ENCODE data around the gene ANAPC13.
A peak's percentile ranks its signal among the peaks of the same experiment; 100 is the strongest.

Gene ANAPC13

DNA sequence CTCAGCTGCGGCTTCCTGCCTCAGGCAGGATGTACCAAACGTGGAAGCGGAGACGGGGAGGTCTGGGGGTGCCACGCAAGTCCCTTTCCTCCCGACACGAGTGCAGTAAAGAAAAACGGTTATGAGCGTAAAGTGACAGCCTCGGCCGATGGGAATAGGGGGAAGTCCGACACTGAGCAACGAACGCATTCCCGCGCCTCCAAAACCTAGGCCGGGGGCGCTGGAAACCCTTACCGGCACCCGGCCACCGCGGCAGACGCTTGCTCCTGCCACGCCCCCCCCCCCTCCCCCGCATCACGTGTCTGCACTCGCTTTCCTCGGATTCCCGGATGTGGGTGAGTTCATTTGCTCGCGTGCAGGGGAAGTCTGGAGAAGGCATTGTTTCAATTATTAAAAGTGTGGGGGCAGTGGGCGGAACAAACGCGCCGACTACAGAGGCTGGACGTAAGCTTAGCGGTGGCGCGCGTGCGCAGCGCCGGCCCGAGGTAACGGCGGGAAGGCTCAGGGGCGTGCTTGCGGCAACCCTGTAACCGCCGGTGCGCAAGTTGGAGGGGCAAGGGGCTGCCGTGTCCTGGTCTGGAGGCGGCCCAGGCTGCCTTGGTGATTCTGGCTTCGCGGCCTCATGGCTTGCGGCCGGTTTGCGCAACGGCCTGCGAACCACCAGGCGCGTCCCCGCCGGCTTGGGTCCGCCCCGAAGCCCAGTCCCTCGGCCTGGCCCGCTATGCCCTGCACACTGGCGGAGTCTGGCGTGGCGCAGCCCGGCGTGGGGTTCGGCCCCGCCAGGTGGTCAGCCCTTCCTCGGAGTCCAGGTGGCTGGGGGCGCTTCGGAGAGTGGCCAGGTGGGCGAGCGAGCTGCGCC is at the start of gene ANAPC13, which contains the start of gene CEP63 (continued):
- TF ChIP-seq TRIM28 (IDR thresholded peaks at IDR 0.05; ENCODE audit: borderline replicate concordance, low read length) (0 out of 2 replicates have a peak, but pooled peaks have one; percentile 37), ZNF549 (tag by site-specific recombination; IDR thresholded peaks at IDR 0.05) (no peak), ZNF596 (tag by site-specific recombination; IDR thresholded peaks at IDR 0.05) (no peak), ZNF404 (tag by site-specific recombination; IDR thresholded peaks at IDR 0.05) (no peak), ZNF548 (tag by site-specific recombination; IDR thresholded peaks at IDR 0.05) (no peak), KLF10 (tag by site-specific recombination; IDR thresholded peaks at IDR 0.05) (0 out of 2 replicates have a peak, but pooled peaks have one; percentile 45), ZNF521 (tag by site-specific recombination; IDR thresholded peaks at IDR 0.05) (no peak), PRDM1 (tag by site-specific recombination; IDR thresholded peaks at IDR 0.05) (peak; percentile 91), TCF7L2 (IDR thresholded peaks at IDR 0.05; ENCODE audit: borderline replicate concordance, low read depth, low read length) (peak; percentile 91), KLF1 (tag by site-specific recombination; IDR thresholded peaks at IDR 0.05) (peak; percentile 85), ZNF629 (tag by site-specific recombination; IDR thresholded peaks at IDR 0.05) (peak; percentile 54; the same call in 1 of the 2 replicates), KLF9 (tag by site-specific recombination; IDR thresholded peaks at IDR 0.05; ENCODE audit: low read depth) (peak; percentile 82), ZNF341 (tag by site-specific recombination; IDR thresholded peaks at IDR 0.05; ENCODE audit: low read depth) (no peak; the same call in 1 of the 2 replicates), ZNF140 (tag by site-specific recombination; IDR thresholded peaks at IDR 0.05) (no peak), ZNF701 (tag by site-specific recombination; IDR thresholded peaks at IDR 0.05) (no peak), ZNF707 (tag by site-specific recombination; IDR thresholded peaks at IDR 0.05) (no peak)
- TF ChIP-seq, protein P1, sequence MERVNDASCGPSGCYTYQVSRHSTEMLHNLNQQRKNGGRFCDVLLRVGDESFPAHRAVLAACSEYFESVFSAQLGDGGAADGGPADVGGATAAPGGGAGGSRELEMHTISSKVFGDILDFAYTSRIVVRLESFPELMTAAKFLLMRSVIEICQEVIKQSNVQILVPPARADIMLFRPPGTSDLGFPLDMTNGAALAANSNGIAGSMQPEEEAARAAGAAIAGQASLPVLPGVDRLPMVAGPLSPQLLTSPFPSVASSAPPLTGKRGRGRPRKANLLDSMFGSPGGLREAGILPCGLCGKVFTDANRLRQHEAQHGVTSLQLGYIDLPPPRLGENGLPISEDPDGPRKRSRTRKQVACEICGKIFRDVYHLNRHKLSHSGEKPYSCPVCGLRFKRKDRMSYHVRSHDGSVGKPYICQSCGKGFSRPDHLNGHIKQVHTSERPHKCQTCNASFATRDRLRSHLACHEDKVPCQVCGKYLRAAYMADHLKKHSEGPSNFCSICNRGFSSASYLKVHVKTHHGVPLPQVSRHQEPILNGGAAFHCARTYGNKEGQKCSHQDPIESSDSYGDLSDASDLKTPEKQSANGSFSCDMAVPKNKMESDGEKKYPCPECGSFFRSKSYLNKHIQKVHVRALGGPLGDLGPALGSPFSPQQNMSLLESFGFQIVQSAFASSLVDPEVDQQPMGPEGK (tag by site-specific recombination; IDR thresholded peaks at IDR 0.05), result peak; percentile 93
- TF ChIP-seq, protein P2, sequence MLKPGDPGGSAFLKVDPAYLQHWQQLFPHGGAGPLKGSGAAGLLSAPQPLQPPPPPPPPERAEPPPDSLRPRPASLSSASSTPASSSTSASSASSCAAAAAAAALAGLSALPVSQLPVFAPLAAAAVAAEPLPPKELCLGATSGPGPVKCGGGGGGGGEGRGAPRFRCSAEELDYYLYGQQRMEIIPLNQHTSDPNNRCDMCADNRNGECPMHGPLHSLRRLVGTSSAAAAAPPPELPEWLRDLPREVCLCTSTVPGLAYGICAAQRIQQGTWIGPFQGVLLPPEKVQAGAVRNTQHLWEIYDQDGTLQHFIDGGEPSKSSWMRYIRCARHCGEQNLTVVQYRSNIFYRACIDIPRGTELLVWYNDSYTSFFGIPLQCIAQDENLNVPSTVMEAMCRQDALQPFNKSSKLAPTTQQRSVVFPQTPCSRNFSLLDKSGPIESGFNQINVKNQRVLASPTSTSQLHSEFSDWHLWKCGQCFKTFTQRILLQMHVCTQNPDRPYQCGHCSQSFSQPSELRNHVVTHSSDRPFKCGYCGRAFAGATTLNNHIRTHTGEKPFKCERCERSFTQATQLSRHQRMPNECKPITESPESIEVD (tag by site-specific recombination; IDR thresholded peaks at IDR 0.05), result no peak
- TF ChIP-seq, protein P3, sequence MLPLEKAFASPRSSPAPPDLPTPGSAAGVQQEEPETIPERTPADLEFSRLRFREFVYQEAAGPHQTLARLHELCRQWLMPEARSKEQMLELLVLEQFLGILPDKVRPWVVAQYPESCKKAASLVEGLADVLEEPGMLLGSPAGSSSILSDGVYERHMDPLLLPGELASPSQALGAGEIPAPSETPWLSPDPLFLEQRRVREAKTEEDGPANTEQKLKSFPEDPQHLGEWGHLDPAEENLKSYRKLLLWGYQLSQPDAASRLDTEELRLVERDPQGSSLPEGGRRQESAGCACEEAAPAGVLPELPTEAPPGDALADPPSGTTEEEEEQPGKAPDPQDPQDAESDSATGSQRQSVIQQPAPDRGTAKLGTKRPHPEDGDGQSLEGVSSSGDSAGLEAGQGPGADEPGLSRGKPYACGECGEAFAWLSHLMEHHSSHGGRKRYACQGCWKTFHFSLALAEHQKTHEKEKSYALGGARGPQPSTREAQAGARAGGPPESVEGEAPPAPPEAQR (tag by site-specific recombination; IDR thresholded peaks at IDR 0.05), result no peak
- TF ChIP-seq, protein P4, sequence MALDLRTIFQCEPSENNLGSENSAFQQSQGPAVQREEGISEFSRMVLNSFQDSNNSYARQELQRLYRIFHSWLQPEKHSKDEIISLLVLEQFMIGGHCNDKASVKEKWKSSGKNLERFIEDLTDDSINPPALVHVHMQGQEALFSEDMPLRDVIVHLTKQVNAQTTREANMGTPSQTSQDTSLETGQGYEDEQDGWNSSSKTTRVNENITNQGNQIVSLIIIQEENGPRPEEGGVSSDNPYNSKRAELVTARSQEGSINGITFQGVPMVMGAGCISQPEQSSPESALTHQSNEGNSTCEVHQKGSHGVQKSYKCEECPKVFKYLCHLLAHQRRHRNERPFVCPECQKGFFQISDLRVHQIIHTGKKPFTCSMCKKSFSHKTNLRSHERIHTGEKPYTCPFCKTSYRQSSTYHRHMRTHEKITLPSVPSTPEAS (tag by site-specific recombination; IDR thresholded peaks at IDR 0.05), result no peak
- TF ChIP-seq, protein P5, sequence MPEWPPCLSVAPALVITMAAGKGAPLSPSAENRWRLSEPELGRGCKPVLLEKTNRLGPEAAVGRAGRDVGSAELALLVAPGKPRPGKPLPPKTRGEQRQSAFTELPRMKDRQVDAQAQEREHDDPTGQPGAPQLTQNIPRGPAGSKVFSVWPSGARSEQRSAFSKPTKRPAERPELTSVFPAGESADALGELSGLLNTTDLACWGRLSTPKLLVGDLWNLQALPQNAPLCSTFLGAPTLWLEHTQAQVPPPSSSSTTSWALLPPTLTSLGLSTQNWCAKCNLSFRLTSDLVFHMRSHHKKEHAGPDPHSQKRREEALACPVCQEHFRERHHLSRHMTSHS (tag by site-specific recombination; IDR thresholded peaks at IDR 0.05), result no peak
- TF ChIP-seq, protein P6, sequence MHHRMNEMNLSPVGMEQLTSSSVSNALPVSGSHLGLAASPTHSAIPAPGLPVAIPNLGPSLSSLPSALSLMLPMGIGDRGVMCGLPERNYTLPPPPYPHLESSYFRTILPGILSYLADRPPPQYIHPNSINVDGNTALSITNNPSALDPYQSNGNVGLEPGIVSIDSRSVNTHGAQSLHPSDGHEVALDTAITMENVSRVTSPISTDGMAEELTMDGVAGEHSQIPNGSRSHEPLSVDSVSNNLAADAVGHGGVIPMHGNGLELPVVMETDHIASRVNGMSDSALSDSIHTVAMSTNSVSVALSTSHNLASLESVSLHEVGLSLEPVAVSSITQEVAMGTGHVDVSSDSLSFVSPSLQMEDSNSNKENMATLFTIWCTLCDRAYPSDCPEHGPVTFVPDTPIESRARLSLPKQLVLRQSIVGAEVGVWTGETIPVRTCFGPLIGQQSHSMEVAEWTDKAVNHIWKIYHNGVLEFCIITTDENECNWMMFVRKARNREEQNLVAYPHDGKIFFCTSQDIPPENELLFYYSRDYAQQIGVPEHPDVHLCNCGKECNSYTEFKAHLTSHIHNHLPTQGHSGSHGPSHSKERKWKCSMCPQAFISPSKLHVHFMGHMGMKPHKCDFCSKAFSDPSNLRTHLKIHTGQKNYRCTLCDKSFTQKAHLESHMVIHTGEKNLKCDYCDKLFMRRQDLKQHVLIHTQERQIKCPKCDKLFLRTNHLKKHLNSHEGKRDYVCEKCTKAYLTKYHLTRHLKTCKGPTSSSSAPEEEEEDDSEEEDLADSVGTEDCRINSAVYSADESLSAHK (tag by site-specific recombination; IDR thresholded peaks at IDR 0.05), result peak; percentile 98
- TF ChIP-seq, protein P7, sequence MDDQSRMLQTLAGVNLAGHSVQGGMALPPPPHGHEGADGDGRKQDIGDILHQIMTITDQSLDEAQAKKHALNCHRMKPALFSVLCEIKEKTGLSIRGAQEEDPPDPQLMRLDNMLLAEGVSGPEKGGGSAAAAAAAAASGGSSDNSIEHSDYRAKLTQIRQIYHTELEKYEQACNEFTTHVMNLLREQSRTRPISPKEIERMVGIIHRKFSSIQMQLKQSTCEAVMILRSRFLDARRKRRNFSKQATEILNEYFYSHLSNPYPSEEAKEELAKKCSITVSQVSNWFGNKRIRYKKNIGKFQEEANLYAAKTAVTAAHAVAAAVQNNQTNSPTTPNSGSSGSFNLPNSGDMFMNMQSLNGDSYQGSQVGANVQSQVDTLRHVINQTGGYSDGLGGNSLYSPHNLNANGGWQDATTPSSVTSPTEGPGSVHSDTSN (CRISPR knock-in tag; IDR thresholded peaks at IDR 0.05), result no peak
- TF ChIP-seq, protein P8, sequence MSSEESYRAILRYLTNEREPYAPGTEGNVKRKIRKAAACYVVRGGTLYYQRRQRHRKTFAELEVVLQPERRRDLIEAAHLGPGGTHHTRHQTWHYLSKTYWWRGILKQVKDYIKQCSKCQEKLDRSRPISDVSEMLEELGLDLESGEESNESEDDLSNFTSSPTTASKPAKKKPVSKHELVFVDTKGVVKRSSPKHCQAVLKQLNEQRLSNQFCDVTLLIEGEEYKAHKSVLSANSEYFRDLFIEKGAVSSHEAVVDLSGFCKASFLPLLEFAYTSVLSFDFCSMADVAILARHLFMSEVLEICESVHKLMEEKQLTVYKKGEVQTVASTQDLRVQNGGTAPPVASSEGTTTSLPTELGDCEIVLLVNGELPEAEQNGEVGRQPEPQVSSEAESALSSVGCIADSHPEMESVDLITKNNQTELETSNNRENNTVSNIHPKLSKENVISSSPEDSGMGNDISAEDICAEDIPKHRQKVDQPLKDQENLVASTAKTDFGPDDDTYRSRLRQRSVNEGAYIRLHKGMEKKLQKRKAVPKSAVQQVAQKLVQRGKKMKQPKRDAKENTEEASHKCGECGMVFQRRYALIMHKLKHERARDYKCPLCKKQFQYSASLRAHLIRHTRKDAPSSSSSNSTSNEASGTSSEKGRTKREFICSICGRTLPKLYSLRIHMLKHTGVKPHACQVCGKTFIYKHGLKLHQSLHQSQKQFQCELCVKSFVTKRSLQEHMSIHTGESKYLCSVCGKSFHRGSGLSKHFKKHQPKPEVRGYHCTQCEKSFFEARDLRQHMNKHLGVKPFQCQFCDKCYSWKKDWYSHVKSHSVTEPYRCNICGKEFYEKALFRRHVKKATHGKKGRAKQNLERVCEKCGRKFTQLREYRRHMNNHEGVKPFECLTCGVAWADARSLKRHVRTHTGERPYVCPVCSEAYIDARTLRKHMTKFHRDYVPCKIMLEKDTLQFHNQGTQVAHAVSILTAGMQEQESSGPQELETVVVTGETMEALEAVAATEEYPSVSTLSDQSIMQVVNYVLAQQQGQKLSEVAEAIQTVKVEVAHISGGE (tag by site-specific recombination; conservative IDR thresholded peaks at IDR 0.05; ENCODE audit: low read depth), result peak; percentile 82

Measured in HEK293 (cell line).